Measurements from ENCODE around the gene NQO2.

DNA sequence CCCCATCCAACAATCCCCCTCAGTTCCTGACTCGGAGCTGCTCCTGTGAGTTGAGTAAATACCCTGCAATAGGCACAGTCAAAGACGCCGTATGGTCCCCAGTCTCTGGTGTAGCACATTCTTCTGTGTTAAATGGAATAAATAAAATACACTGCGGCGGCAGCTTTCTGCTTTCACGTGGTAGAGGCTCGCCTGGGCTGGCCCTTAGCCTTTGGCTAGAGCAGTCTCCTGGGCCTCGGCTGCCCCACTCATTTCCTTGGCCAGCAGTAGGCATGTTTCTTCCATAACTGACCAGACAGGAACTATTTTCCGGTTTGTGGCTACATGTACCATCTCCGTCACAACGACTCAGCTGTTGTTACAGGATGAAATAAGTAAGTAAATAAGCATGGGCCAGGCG lies 49.0 kb upstream of the NQO2 start:
- TF ChIP-seq, protein P1, sequence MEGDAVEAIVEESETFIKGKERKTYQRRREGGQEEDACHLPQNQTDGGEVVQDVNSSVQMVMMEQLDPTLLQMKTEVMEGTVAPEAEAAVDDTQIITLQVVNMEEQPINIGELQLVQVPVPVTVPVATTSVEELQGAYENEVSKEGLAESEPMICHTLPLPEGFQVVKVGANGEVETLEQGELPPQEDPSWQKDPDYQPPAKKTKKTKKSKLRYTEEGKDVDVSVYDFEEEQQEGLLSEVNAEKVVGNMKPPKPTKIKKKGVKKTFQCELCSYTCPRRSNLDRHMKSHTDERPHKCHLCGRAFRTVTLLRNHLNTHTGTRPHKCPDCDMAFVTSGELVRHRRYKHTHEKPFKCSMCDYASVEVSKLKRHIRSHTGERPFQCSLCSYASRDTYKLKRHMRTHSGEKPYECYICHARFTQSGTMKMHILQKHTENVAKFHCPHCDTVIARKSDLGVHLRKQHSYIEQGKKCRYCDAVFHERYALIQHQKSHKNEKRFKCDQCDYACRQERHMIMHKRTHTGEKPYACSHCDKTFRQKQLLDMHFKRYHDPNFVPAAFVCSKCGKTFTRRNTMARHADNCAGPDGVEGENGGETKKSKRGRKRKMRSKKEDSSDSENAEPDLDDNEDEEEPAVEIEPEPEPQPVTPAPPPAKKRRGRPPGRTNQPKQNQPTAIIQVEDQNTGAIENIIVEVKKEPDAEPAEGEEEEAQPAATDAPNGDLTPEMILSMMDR (IDR thresholded peaks at IDR 0.05; ENCODE audit: low read length) = no peak
- TF ChIP-seq EZH2 (IDR thresholded peaks at IDR 0.05; ENCODE audit: borderline replicate concordance, low read length) = no peak
